Measurements from ENCODE around the gene IGSF21. TPM values are rescaled to one million over a fixed set of nuclear protein-coding genes. Genes with fewer than 3 reads are reported as not detected.

IGSF21 gene
- total RNA-seq, 3 donors from 2014 or later (not counting 1 experiment from before 2014, with no cell fraction given): not detected

GRCh38 chr1:18170444-18170843, 62.8 kb downstream of the IGSF21 start:
- Mint-ChIP-seq H3K4me1 (no peaks in the 10 kb centered on the region), H3K27ac (no peak overlapping the region), H3K4me3 (no peak overlapping the region), H3K9me3 (no peaks in the 10 kb centered on the region), H3K27me3 (ENCODE audit: low read depth in 2 of 2) (peaks cover 0 to 3% of the 10 kb centered on the region in 2 donors), H3K36me3 (no peaks in the 10 kb centered on the region)
- Histone ChIP-seq H3K27me3 (ENCODE audit: control insufficient read depth, insufficient read depth, low read length) (no peaks in the 10 kb centered on the region), H3K27ac (ENCODE audit: low read length) (no peak overlapping the region), H3K9me3 (ENCODE audit: control insufficient read depth, insufficient read depth, low read length) (no peaks in the 10 kb centered on the region), H3K36me3 (ENCODE audit: control insufficient read depth, insufficient read depth, low read length) (no peaks in the 10 kb centered on the region), H3K4me1 (ENCODE audit: control insufficient read depth, insufficient read depth, low read length) (no peaks in the 10 kb centered on the region), H3K4me3 (ENCODE audit: low read length) (no peak overlapping the region)
- ATAC-seq (no peak), DNase-seq (no peak)
- WGBS (ENCODE audit: insufficient coverage): 76% methylated on average over 3 of the region's 3 CpGs
- intact Hi-C loops (cut with micrococcal nuclease): no loop called here
- TF ChIP-seq CTCF (IDR thresholded peaks at IDR 0.05): no peak

GRCh38 chr1:18174037-18174436, 66.4 kb downstream of the IGSF21 start:
- intact Hi-C loops (cut with micrococcal nuclease): no loop called here
- no peaks in the 10 kb centered on the region for H3K9me3 Mint-ChIP-seq
- no peak overlapping the region for H3K27ac Mint-ChIP-seq

GRCh38 chr1:18175051-18175450, 67.5 kb downstream of the IGSF21 start:
- 73% methylated on average over 6 of the region's 6 CpGs for WGBS (ENCODE audit: insufficient coverage)
- Histone ChIP-seq H3K4me1 (ENCODE audit: control insufficient read depth, insufficient read depth, low read length) (no peaks in the 10 kb centered on the region), H3K27ac (ENCODE audit: low read length) (no peak overlapping the region), H3K36me3 (ENCODE audit: control insufficient read depth, insufficient read depth, low read length) (no peaks in the 10 kb centered on the region), H3K4me3 (ENCODE audit: low read length) (no peak overlapping the region), H3K9me3 (ENCODE audit: control insufficient read depth, insufficient read depth, low read length) (no peaks in the 10 kb centered on the region), H3K27me3 (ENCODE audit: control insufficient read depth, insufficient read depth, low read length) (peaks cover 2% of the 10 kb centered on the region)
- no peak overlapping the region for H3K4me3 Mint-ChIP-seq
- ATAC-seq (no peak), DNase-seq (no peak)
- H3K36me3 Mint-ChIP-seq: no peaks in the 10 kb centered on the region
- H3K27me3 Mint-ChIP-seq (ENCODE audit: low read depth in 2 of 2): peaks cover 11 to 16% of the 10 kb centered on the region in 2 donors
- intact Hi-C loops (cut with micrococcal nuclease): no loop called here
- H3K4me1 Mint-ChIP-seq: no peaks in the 10 kb centered on the region
- no peak overlapping the region for H3K27ac Mint-ChIP-seq
- TF ChIP-seq CTCF (IDR thresholded peaks at IDR 0.05): no peak
- no peaks in the 10 kb centered on the region for H3K9me3 Mint-ChIP-seq

More at GRCh38 chr1:18174037-18174436, 66.4 kb downstream of the IGSF21 start:
- no peak for TF ChIP-seq CTCF (IDR thresholded peaks at IDR 0.05)
- no peak overlapping the region for H3K27ac ChIP-seq (ENCODE audit: low read length)
- H3K4me3 ChIP-seq (ENCODE audit: low read length): no peak overlapping the region
- no peak overlapping the region for H3K4me3 Mint-ChIP-seq
- no peaks in the 10 kb centered on the region for H3K36me3 Mint-ChIP-seq
- ATAC-seq: no peak
- DNase-seq: no peak
- H3K27me3 Mint-ChIP-seq (ENCODE audit: low read depth in 2 of 2): peaks cover 11 to 13% of the 10 kb centered on the region in 2 donors
- H3K9me3 ChIP-seq (ENCODE audit: control insufficient read depth, insufficient read depth, low read length): no peaks in the 10 kb centered on the region
- 90% methylated on average over 12 of the region's 12 CpGs for WGBS (ENCODE audit: insufficient coverage)
- H3K36me3 ChIP-seq (ENCODE audit: control insufficient read depth, insufficient read depth, low read length): no peaks in the 10 kb centered on the region
- H3K4me1 ChIP-seq (ENCODE audit: control insufficient read depth, insufficient read depth, low read length): no peaks in the 10 kb centered on the region
- peaks cover 2% of the 10 kb centered on the region for H3K27me3 ChIP-seq (ENCODE audit: control insufficient read depth, insufficient read depth, low read length)
- no peaks in the 10 kb centered on the region for H3K4me1 Mint-ChIP-seq
